ENCODE results near the gene SEL1L3.

DNA sequence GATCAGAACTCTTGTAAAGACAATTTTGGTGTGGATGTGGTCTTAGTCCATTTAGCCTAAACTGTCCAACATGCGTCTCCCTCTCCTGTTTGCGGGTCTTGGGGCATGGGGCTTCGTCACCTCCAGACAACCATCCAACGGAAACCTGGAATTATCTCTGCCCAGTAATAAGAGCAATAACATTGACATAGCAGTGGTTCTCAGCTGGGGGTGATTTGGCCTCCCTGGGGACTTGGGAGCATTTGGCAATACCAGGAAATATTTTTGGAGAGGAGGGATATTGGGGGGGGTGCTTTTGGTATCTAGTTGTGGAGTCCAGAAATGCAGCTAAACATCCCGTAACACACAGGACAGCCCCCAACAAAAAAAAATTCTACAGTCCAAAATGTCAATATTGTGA is 47.2 kb downstream of the SEL1L3 start:
- TF ChIP-seq, protein P1, sequence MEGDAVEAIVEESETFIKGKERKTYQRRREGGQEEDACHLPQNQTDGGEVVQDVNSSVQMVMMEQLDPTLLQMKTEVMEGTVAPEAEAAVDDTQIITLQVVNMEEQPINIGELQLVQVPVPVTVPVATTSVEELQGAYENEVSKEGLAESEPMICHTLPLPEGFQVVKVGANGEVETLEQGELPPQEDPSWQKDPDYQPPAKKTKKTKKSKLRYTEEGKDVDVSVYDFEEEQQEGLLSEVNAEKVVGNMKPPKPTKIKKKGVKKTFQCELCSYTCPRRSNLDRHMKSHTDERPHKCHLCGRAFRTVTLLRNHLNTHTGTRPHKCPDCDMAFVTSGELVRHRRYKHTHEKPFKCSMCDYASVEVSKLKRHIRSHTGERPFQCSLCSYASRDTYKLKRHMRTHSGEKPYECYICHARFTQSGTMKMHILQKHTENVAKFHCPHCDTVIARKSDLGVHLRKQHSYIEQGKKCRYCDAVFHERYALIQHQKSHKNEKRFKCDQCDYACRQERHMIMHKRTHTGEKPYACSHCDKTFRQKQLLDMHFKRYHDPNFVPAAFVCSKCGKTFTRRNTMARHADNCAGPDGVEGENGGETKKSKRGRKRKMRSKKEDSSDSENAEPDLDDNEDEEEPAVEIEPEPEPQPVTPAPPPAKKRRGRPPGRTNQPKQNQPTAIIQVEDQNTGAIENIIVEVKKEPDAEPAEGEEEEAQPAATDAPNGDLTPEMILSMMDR (conservative IDR thresholded peaks at IDR 0.05 in 1 of 2, IDR thresholded peaks at IDR 0.05 in 1 of 2; ENCODE audit: extremely low read depth in 1 of 2, insufficient read depth in 1 of 2, low read depth in 1 of 2, low read length in 2 of 2), result no peak
- TF ChIP-seq EZH2 (IDR thresholded peaks at IDR 0.05; ENCODE audit: borderline replicate concordance, low read length), result no peak
